SIG-M5 treated with dmso at 0.1 percent for 504 hours (cell line): Measurements from ENCODE around the gene KCNJ4.
"Not testable (repeated sequence)": the region's sequence is repeated elsewhere in the genome, so short reads cannot be mapped to it uniquely, and the experiment has no call there.

Experiments
- DNase-seq: peaks from one replicate; lab custom pipeline; 2025; ENCODE audit not compliant: unreplicated experiment; lab: John Stamatoyannopoulos, UW

The KCNJ4 gene

DNA sequence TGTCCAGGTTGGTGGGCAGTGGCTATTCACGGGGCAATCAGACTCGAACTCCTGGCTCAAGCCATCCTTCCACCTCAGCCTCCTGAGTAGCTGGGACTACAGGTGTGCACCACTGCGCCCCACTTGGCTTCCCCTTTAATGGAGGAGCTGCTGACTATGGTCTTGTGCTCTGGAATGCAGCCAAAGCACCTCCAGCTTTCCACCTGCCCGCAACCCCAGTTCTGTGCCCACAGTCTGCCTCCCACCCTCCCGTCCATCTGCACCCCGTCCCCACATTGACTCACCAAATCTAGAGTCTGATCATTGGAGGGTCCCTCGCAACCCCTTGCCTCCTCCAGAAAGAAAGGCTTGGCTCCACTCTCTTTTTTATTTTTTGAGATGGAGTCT is 41.0 kb downstream of the KCNJ4 start:
- DNase-seq: no peak

DNA sequence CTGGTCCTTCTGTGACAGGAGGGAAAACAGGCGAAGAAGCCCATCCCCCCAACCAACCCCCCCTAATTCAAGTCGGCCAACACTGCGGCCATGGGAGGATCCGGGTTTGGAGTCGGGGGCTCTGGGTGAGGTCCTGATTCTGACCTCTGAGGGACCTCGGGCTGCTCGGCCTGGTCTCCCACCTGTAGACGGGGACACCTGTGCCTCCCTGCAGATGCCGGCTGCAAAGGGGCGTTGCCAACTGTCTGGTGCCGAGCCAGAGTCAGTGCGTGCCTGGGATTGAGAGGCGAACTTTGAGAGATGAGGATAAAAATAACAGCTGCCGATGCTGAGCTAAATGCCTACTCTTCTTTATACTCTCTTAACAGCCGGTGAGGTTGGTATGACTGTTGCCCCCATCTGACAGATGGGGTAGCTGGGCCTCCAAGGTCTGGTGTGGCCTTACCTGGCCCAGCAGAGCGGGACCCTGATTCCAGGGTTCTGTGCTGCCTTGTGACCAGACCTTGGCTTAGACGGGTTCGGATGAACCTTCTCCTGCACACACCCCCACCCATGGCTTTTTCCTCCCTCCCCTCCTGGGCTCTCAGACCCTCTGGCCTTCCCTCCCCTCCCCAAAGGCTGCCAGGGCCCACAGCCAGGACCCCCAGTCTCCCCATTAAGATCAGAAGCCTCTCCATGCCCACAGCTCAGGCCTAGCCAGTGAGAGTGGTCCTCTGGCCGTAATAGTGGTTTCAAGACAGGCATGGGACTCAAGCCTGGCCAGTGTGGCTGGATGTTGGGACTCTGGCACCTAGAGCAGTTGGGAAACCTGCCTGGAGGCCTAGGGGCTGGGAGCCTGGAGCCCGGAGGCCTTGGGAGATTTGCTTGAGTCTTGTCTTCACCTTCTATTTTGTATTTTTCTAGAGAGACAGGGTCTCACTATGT is 41.7 kb downstream of the KCNJ4 start:
- DNase-seq: no peak

DNA sequence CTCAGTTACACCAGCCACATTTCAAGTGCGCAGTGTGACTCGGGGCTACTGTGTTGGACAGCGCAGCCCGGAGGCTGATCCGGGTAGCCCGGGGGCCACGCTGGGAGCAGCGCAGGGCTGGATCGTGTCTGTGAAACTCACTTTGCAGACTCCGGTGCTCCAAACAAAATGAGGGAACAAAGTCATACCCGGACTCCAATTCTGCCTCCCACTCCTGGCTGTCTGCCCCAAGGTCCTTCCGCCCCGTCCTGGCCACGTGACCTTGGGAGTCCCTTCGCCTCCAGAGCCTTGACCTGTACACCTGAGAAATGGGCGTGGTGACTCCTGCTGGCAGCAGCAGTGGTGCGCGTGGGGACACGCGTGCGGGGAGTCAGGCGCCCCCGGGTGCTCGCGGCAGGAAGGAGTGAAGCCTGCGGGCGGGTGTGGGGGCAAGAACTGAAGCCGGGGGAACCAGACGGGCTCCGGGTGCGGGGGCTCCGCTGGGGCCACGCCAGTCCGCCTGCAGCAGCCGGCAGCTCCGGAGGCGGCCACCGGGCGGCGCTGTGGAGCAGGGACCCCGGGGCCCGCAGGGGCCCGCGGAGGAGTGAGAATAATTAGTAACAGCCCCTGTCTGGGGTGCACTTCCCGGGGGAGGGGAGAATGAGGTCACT is 42.4 kb downstream of the KCNJ4 start:
- no peak for DNase-seq

DNA sequence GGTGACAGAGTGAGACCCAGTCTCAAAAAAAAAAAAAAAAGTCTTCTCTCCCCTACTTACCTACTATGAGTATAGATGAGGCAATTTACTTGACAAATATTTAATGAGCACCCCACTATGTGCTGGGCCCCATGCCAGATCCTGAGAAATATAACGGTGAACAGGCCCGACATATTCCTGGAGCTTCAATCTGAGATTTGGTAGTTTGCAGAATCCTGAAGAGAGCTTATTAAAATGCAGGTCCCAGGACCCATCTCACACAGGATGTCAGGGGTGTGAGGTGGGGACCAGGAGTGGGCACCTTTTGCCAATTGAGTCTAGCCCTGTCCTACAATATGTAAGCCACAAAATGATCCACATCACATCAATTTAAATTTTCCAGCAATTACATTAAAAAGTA is 44.0 kb downstream of the KCNJ4 start:
- no peak for DNase-seq

DNA sequence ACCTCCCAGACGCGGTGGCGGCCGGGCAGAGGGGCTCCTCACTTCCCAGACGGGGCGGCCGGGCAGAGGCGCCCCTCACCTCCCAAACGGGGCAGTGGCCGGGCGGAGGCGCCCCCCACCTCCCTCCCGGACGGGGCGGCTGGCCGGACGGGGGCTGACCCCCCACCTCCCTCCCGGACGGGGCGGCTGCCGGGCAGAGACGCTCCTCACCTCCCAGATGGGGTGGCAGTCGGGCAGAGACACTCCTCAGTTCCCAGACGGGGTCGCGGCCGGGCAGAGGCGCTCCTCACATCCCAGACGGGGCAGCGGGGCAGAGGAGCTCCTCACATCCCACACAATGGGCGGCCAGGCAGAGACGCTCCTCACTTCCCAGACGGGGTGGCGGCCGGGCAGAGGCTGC is 45.1 kb downstream of the KCNJ4 start:
- DNase-seq: not testable (repeated sequence)

DNA sequence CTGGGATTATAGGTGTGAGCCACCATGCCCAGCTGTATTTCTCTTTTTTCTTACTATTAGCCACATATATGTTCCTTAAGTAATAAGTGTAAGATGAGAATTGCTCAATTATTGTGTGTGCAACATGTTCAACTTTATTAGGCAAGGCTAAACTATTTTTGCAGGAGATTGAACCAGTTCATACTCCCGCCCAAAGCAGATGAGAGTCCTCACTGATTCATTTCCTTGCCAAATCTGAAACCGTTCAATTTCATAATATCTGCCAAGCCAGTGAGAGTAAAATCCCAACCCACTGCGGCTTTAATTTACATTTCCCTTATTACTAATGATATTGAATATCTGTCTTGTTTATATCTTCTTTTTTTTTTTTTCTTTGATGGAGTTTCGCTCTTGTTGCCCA is 48.4 kb downstream of the KCNJ4 start:
- DNase-seq: peak; percentile 85

DNA sequence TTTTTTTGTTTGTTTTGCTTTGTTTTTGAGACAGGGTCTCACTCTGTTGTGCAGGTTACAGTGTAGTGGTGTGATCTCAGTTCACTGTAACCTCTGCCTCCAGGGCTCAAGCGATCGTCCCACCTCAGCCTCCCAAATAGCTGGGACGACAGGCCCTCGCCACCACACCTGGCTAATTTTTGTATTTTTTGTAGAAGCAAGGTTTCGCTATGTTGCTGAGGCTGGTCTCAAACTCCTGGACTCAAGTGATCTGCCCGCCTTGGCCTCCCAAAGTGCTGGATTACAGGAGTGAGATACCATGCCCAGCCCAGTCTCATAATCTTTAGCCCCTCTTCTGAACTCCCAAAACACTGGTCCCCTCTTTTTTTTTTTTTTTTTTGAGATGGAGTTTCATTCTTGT is 50.6 kb downstream of the KCNJ4 start:
- DNase-seq: no peak

DNA sequence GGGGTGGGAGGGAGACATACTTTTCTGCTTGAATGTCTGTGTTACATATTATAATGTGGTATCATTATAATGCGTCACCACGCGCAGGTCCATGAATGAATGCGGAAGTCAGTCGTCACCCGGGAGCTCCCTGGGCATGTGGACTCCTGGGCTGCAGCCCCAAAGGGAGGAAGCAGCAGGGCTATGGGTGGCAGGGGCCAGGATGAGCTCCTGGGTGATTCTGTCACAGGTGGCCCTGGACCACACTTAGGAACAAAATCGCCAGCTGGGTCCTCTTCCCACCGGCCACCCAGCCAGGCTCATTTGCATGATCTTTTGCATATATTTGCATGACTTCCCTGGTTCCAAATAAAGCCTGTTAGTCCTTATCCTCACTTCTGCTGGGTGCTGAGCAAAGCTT is 51.2 kb downstream of the KCNJ4 start:
- DNase-seq: no peak

DNA sequence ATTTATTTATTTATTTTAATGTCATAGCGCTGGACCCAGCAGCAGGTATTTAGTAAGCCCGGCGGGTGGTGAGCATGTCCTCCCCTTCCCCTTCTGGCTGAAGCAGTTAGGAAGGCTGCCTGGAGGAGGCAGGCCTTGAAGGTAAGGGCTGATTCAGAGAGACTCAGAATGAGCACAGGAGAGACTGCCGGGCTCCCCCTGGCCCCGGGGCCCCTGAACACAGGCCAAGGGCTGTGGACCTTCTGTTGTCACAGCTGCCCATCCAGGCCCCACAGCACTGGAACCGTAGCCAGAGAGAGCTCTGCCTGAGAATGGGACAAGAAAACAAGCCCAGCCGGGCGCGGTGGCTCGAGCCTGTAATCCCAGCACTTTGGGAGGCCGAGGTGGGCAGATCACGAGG is 52.8 kb downstream of the KCNJ4 start:
- no peak for DNase-seq

DNA sequence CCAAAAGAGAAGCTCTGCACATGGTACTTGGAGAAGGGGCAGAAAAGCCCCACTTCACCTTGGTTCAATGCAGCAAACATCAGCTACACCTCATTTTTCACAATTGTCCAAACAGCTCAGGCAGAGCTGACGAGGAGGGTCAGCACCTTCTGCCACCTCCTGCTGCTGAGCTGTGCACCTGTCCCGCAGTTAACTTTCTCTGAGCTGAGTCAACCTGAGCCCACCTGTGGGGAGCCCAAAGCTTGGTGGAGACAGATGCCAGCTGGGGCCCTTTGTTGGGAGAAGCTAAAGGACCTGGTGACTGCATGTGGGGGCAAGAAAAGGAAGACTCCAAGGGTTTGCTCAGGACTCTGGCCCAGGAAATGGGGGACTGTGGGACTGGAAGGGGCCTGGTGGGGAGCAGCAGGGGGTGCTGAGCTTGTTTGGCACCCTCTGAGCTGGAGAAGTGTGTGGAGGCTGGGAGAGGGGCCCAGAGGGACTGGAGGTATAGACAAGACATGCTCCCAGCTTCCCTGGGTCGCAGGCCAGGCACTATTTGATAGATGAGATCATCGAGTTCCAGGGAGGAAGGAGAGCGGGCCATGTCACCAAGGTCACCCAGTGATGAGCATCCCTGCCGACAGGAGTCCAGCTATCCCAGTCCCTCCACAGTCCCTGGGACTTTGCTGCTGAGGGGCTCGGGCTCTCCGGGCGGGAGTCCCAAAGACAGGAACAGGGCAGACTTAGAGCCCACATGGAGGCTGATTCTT is 53.5 kb downstream of the KCNJ4 start:
- no peak for DNase-seq

DNA sequence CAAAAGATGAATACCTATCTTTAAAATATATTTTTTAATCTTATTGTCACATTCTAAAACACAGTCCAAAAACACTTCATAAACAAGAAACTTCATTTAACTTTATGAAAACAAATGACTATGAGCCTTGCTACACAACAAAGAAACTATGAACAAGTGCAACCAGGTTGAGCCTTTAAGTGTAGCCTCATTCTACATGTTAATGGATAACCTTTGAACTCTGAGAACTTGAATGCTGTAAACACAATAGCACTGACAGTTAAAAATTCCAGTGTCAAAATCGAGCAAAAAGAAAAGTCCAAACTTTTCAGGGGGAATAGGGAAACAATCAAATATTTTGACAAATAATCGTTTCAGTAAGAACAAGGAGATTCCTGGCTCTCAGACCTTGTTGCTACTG is 54.7 kb downstream of the KCNJ4 start:
- not testable (repeated sequence) for DNase-seq

DNA sequence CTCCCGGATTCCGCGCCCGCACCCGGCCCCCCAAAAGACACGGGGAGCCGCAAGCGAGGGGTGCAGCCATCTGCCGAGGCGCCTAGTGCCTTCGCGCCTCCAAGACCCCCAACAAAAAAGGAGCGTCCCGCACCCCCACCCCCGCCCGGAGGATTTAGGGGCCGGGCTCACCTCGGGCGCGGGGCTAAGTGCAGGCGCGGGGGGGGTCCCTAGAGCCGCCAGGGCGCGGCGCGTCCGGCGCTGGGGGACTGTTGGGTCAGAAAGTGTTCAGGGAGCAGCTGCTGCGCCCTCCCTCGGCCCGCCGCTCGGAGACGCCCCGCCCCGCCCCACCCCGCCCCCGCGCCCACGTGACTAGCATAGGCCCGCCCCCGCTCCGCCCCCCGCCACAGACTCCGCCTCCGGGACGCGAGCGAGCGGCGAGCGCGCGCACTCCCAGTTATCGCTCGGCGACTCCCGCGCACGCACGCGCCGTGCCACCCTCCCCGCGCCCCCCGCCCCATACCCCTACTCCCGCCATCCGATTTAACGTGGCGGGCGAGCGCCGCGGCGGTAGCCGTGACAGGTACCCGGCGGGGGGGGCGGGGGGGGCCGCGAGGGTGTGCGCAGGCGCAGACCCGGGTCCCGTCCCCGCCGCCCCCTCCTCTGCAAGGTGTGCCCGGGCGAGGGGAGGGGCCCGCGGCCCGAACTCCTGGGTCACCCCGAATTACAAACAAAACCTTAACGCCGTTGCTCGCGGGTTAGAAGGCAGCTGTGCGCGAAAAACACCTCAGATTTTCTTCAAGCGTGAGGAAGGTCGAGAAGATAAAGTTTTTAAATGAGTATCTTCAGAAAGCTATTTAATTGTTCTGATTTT is 56.2 kb downstream of the KCNJ4 start:
- peak; percentile 46 for DNase-seq

DNA sequence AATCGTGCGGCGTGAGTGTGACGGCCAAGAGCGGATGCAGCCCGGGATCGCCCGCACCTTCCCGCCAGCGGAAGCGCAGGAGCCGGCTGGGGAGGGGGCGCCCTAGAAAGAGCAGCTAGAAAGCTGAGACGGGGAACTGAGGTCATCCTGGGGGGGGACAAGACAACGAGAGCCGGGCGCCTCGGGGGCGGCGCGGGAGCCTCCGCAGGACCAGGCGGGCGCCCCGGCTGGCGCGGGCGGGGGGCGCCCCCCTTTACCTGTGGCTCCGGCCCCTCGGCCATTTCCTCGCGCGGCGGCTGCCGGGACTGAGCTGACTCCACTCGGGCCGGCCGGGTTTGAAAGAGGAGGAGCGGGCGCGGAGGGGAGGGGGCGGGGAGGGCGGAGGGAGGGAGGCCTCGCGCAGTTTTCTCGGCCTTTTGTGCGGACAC is 56.8 kb downstream of the KCNJ4 start:
- DNase-seq: not testable (repeated sequence)

DNA sequence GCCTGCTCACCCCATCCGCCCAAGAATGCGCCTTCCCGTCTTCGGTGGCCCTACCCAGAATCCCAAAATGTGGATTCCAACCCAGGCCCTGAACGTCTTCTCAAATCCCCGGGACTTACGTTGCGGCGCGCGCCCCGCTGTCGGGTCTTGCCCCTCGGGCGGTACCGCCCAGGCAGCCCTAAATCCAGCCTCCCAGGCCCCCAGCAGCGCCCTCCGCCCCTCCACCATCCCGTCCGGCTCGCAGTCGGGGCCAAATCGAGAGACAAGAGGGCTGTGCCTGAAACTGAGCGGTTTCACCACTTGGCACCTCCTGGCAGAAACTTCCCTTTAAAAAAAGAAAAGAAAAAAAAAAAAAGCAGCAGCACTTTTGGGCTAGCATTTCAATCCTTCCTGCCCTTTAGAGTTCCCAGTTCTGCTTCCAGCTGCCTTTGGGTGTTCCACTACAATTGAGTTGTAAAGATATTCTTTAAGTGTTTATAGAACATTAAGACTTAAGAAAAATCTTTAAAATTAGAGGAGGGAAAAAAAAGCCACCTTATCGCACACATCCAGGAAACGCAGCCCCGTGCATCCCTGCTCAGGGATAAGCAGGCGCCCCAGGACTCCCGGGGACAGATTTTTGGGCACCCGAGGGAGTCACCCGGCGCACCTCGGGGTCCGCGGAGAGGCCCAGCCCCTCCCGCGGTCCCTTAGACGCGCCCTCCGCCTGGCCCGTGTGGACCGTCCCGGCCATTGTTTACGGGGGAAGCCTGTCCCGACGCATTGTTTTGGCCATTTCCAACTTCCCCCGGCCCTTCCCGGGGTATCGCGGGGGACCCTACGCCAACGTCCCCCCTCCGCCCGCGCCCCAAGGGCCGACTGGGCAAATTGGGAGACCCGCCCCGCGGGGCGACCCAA is 57.6 kb downstream of the KCNJ4 start:
- peak; percentile 23 for DNase-seq

DNA sequence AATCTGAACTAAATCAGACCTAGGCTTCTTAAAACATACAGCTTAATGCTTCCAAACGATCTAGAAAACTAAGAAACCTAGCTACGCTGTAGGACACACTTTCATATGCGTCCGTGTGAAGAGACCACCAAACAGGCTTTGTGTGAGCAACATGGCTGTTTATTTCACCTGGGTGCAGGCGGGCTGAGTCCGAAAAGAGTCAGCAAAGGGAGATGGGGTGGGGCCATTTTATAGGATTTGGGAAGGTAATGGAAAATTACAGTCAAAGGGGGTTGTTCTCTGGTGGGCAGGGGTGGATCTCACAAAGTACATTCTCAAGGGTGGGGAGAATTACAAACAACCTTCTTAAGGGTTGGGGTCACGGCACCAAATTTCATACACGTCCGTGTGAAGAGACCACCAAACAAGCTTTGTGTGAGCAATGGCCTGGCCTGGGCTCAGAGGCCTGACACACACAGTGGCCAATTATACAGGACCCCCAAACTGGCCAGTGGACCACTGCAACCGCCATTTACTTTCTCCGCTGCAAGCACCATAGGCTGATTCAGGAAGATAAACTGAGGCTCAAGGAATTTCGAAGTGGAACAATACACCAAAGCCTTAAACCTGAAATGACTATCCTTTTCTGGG is 58.4 kb downstream of the KCNJ4 start:
- DNase-seq: not testable (repeated sequence)

DNA sequence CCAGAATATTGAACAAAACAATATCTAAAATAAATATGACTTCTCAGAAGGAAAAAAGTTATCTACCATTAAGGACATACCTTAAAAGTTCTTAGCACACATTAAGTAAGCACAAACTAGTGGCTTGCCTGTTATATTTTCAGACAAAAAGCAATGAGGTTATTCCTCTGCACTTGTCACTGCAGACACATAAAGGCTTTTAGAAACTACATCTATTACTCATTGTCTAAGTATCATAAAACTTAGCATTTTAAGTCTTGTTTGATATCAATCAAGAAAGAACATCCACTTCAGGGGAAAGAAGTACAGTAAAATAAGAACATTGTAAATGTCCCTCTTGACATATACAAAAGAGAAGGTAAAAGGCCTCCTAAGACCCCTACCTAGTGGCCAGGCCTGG is 59.1 kb downstream of the KCNJ4 start:
- DNase-seq: peak; percentile 9

DNA sequence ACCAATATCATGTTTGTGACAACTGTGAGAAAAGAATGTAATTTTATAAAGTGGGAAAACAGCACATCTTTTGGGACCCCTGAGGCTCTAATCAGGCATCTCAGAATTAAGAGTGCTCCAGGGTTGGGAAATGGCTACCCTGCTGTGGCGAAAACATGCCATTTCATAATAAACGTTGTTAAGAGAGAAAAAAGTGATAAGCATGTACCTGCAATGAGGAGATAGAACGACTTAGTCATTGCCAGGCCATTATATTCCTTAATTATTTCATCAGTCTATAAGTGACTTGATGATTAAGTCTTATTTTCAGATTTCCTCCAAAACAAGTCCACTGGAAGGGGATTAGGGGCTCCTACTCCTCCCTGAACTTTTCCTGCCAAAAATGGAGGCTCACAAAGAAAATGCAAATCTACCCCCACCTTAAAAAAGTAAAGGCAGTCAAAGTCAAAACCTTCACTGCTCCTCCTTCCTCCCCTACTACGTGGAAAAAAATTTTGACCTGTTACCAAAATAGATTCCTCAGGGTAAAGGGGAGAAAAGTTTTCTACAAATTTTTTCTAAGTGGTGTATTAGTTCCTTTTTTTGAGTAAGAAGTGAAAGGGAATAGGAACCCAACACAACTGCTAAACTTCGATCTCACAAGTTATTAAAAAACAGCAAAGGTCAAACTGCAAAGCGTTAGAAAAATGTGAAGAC is 59.9 kb downstream of the KCNJ4 start:
- peak; percentile 9 for DNase-seq

DNA sequence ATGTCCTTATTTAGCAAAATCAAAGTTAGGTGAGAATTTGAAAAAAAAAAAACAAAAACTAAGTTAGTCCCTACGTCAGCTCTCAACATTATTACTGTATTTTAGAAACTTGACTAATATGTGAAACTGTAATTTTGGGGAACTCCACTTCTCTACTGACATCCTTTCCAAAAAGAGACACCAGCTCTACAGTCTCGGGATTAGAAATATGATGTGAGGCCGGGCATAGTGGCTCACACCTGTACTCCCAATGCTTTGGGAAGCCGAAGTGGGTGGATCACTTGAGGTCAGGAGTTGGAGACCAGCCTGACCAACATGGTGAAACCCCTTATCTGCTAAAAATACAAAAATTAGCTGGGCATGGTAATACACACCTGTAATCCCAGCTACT is 65.6 kb downstream of the KCNJ4 start:
- DNase-seq: not testable (repeated sequence)
